HG02678 (cell line): ENCODE results near the gene KRIT1.

Experiments used
- ATAC-seq: cut with Tn5 transposase; IDR thresholded peaks from one replicate; pipeline ENCODE4 v1.9.1; 2021; ENCODE audit warnings: mild to moderate bottlenecking, moderate library complexity; ENCODE audit not compliant: unreplicated experiment

Gene KRIT1

DNA sequence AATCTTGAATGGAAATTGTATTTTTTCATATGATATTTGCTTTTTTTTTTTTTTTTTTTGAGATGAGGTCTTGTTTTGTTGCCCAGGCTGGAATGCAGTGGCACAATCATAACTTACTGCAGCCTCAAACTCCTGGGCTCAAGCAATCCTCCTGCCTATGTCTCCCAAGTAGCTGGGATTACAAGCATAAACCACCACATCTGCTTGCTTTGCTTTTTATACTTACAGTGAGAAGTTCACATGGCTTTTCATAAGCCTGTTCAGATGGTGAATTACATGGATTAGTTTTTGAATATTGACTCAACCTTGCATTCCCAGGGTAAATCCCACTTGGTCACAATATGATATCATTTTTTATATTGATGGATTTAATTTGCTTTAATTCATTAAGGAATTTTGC lies 88.7 kb downstream of the KRIT1 start:
- no peak for ATAC-seq

DNA sequence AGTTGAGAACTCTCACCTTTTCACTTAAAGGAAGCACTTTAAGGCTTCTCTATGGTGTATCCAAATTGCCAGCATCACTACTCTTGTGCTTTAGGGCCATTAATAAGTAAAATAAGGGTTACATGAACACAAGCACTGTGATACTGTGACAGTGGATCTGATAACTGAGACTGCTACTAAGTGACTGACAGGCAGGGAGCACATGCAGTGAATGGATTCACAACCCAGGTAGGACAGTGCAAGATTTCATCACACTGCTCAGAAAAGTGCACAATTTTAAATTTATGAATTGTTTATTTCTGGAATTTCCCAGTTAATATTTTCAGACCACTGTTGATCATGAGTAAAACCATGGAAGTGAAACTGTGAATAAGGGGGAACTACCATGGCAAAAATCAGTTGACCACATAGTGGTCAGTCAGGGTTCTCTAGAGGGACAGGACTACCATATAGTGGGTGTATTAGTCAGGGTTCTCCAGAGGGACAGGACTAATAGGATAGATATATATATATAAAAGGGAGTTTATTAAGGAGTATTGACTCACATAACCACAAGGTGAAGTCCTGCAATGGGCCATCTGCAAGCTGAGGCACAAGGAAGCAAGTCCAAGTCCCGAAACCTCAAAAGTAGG lies 90.5 kb downstream of the KRIT1 start:
- ATAC-seq = no peak

DNA sequence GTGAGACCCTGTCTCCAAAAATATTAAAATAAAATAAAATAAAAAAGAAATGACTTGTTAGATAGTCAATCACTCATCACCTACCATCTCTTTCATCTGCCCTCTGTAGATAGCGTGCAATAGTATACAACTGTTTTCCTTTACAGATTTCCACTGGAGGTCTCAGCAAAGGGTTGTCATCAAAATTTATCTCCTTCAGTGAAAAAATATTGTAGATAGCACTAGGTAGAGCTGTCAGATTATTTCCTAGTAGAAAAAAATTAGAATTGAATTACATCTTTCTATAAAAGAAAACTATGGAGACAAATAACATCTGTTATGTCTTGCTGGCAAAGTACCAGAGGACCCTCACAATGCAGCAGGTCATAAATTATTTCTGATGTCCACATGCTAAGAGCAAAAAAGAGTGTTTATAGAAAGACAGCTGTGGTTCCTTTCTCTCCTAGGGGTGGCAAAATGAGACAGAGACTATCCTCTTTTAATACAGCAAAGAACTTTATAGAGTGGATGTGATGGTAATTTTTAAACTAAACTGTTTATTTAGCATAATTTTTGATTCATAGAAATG lies 95.2 kb downstream of the KRIT1 start:
- no peak for ATAC-seq

DNA sequence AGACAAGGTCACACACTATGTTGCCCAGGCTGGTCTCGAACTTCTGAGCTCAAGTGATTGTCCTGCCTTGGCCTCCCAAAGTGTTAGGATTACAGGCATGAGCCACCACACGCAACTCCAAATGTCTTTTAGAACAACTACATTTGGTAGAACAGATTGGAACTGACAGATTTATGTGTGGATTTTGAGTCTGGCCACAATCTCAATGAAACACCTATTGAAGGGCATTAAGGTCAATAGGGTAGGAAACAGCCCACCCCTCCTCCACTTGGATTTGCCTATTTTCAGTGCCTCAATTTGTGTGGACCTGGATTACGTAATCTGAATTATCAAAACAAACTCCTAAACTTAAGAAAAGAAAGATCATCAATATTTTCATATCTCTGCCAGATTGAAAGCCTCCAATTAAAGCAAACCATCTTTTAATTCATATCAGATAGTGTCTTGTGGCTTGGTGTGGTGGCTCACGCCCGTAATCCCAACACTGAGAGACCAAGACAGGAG lies 95.9 kb downstream of the KRIT1 start:
- ATAC-seq = no peak
